ENCODE results near the gene THBS3. TPM values are rescaled to one million over a fixed set of nuclear protein-coding genes. Genes with fewer than 3 reads are reported as not detected.

THBS3 gene
- total RNA-seq, 1 donor = 41.1 TPM

GRCh38 chr1:155187456-155187891 is 20.2 kb downstream of the THBS3 start:
- no peak for TF ChIP-seq CTCF (IDR thresholded peaks at IDR 0.05; ENCODE audit: insufficient read depth, low read length)
- no peak overlapping the region for H3K4me3 ChIP-seq (ENCODE audit: low read depth, low read length)
- DNase-seq (ENCODE audit: low read depth) = no peak

GRCh38 chr1:155186794-155187455 is 20.8 kb downstream of the THBS3 start:
- TF ChIP-seq CTCF (IDR thresholded peaks at IDR 0.05; ENCODE audit: insufficient read depth, low read length) = no peak
- DNase-seq (ENCODE audit: low read depth) = no peak
- H3K4me3 ChIP-seq (ENCODE audit: low read depth, low read length) = no peak overlapping the region

GRCh38 chr1:155186067-155186793 is 21.5 kb downstream of the THBS3 start:
- H3K4me3 ChIP-seq (ENCODE audit: low read depth, low read length) = no peak overlapping the region
- no peak for TF ChIP-seq CTCF (IDR thresholded peaks at IDR 0.05; ENCODE audit: insufficient read depth, low read length)
- no peak for DNase-seq (ENCODE audit: low read depth)

- DNase-seq (ENCODE audit: low read depth) = no peak
- no peak overlapping the region for H3K4me3 ChIP-seq (ENCODE audit: low read depth, low read length)
- no peak for TF ChIP-seq CTCF (IDR thresholded peaks at IDR 0.05; ENCODE audit: insufficient read depth, low read length)
Measured at GRCh38 chr1:155185783-155186066, 22.0 kb downstream of the THBS3 start.

GRCh38 chr1:155184835-155185782 is 22.6 kb downstream of the THBS3 start:
- no peak overlapping the region for H3K4me3 ChIP-seq (ENCODE audit: low read depth, low read length)
- no peak for TF ChIP-seq CTCF (IDR thresholded peaks at IDR 0.05; ENCODE audit: insufficient read depth, low read length)
- DNase-seq (ENCODE audit: low read depth) = no peak

- no peak overlapping the region for H3K4me3 ChIP-seq (ENCODE audit: low read depth, low read length)
- no peak for DNase-seq (ENCODE audit: low read depth)
- TF ChIP-seq CTCF (IDR thresholded peaks at IDR 0.05; ENCODE audit: insufficient read depth, low read length) = no peak
Measured at GRCh38 chr1:155184351-155184811, 23.3 kb downstream of the THBS3 start.
